ENCODE results near the gene DMWD.

DNA sequence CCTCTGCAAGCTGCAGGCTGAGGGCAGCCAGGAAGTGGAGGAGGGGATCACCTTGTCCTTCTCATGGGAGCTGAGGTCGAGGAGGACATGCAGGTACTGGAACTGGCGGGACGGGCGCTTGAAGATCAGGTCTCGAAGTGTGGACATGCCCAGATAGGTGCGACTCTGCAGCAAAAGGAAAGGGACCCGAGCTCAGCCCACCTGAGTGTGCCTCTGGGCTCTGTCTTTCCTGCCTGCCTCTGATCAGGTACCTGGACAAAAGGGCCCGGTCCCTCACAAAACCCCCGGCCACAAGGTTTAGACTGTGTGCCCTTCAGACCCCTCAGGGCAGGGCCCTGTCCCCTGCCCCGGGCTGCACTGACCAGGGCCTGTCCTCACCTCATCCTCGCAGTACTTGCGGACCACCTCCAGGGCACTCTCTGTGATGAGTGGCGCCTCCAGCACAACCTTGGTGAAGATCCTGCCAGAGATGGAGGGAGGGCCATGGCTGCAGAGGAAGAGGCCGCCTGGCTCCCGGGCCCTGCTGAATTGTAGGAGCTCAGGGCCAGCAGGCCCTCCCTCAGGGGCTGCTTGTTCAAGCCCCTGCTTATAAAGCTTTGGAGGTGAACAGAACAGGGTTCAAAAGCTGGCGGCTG, 34.9 kb upstream of the DMWD start:
- TF ChIP-seq, protein P1, sequence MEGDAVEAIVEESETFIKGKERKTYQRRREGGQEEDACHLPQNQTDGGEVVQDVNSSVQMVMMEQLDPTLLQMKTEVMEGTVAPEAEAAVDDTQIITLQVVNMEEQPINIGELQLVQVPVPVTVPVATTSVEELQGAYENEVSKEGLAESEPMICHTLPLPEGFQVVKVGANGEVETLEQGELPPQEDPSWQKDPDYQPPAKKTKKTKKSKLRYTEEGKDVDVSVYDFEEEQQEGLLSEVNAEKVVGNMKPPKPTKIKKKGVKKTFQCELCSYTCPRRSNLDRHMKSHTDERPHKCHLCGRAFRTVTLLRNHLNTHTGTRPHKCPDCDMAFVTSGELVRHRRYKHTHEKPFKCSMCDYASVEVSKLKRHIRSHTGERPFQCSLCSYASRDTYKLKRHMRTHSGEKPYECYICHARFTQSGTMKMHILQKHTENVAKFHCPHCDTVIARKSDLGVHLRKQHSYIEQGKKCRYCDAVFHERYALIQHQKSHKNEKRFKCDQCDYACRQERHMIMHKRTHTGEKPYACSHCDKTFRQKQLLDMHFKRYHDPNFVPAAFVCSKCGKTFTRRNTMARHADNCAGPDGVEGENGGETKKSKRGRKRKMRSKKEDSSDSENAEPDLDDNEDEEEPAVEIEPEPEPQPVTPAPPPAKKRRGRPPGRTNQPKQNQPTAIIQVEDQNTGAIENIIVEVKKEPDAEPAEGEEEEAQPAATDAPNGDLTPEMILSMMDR (IDR thresholded peaks at IDR 0.05) = no peak
- TF ChIP-seq, protein P2, sequence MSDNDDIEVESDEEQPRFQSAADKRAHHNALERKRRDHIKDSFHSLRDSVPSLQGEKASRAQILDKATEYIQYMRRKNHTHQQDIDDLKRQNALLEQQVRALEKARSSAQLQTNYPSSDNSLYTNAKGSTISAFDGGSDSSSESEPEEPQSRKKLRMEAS (IDR thresholded peaks at IDR 0.05; ENCODE audit: low read depth) = no peak
- TF ChIP-seq RFX5 (IDR thresholded peaks at IDR 0.05; ENCODE audit: low read length) (no peak), GABPA (IDR thresholded peaks at IDR 0.05; ENCODE audit: low read depth) (no peak), SIN3A (IDR thresholded peaks at IDR 0.05; ENCODE audit: borderline replicate concordance, low read depth, low read length) (no peak), EZH2phosphoT487 (IDR thresholded peaks at IDR 0.05; ENCODE audit: borderline replicate concordance, low read depth) (no peak), MXI1 (IDR thresholded peaks at IDR 0.05; ENCODE audit: low read depth, low read length) (no peak), TEAD4 (IDR thresholded peaks at IDR 0.05; ENCODE audit: borderline replicate concordance, insufficient read depth) (no peak)
- TF ChIP-seq, protein P3, sequence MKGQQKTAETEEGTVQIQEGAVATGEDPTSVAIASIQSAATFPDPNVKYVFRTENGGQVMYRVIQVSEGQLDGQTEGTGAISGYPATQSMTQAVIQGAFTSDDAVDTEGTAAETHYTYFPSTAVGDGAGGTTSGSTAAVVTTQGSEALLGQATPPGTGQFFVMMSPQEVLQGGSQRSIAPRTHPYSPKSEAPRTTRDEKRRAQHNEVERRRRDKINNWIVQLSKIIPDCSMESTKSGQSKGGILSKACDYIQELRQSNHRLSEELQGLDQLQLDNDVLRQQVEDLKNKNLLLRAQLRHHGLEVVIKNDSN (IDR thresholded peaks at IDR 0.05; ENCODE audit: borderline replicate concordance, low read depth) = no peak
- TF ChIP-seq, protein P4, sequence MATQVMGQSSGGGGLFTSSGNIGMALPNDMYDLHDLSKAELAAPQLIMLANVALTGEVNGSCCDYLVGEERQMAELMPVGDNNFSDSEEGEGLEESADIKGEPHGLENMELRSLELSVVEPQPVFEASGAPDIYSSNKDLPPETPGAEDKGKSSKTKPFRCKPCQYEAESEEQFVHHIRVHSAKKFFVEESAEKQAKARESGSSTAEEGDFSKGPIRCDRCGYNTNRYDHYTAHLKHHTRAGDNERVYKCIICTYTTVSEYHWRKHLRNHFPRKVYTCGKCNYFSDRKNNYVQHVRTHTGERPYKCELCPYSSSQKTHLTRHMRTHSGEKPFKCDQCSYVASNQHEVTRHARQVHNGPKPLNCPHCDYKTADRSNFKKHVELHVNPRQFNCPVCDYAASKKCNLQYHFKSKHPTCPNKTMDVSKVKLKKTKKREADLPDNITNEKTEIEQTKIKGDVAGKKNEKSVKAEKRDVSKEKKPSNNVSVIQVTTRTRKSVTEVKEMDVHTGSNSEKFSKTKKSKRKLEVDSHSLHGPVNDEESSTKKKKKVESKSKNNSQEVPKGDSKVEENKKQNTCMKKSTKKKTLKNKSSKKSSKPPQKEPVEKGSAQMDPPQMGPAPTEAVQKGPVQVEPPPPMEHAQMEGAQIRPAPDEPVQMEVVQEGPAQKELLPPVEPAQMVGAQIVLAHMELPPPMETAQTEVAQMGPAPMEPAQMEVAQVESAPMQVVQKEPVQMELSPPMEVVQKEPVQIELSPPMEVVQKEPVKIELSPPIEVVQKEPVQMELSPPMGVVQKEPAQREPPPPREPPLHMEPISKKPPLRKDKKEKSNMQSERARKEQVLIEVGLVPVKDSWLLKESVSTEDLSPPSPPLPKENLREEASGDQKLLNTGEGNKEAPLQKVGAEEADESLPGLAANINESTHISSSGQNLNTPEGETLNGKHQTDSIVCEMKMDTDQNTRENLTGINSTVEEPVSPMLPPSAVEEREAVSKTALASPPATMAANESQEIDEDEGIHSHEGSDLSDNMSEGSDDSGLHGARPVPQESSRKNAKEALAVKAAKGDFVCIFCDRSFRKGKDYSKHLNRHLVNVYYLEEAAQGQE (IDR thresholded peaks at IDR 0.05; ENCODE audit: low read depth, low read length) = no peak

Measured in SK-N-SH (cell line).